ENCODE results near the gene SHQ1. TPM values are rescaled to one million over a fixed set of nuclear protein-coding genes. Genes with fewer than 3 reads are reported as not detected.
A peak's percentile ranks its signal among the peaks of the same experiment; 100 is the strongest.

SHQ1 gene
- total RNA-seq, 1 experiment from 2014 or later, result 32.5 TPM

DNA sequence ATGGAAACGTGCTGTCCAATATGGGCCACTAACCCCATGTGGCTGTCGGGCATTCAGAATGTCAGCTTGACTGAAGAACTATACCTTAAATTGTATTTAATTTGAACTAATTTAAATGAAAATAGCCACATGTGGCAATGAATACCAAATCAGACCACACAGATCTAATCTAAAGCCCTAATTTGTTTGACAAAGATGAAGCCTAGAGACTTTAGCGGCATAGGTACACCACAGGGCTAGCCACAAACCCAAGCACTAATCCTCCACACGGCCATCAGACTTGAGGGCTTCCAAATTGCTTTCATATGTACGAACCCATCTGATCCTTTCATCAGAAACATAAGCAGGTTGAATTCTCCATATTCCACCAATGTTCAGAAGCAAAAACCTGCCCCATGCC is 81.4 kb downstream of the SHQ1 start:
- H4K20me1 ChIP-seq (ENCODE audit: control insufficient read depth, insufficient read depth, insufficient read length), result no peaks in the 10 kb centered on the region
- H3K27me3 ChIP-seq (ENCODE audit: insufficient read depth, low read length), result no peaks in the 10 kb centered on the region
- H4K91ac ChIP-seq (ENCODE audit: insufficient read length, low read depth, low read length), result no peak overlapping the region
- H4K8ac ChIP-seq (replicated peaks; ENCODE audit: insufficient read length, low read depth, low read length), result no peak overlapping the region
- H3K23me2 ChIP-seq (ENCODE audit: insufficient read length, low read depth, low read length, poor library complexity, severe bottlenecking), result no peaks in the 10 kb centered on the region
- no peaks in the 10 kb centered on the region for H3K79me2 ChIP-seq (ENCODE audit: insufficient read depth, low read length)
- peak overlapping the region; percentile 6 for H3K27ac ChIP-seq (ENCODE audit: insufficient read length, low read depth, low read length)
- no peak overlapping the region for H3K4ac ChIP-seq (ENCODE audit: low read depth, low read length)
- no peak overlapping the region for H3K23ac ChIP-seq (ENCODE audit: insufficient read length, low read depth, low read length)
- H3K27ac Mint-ChIP-seq, result peak overlapping the region; percentile 63 to 98 (median 92)
- H3K9me3 Mint-ChIP-seq, result no peaks in the 10 kb centered on the region
- H3K4me1 ChIP-seq (ENCODE audit: insufficient read depth, low read length), result peaks cover 25% of the 10 kb centered on the region
- no peak overlapping the region for H2BK20ac ChIP-seq (ENCODE audit: low read depth, low read length, poor library complexity, severe bottlenecking)
- H2AFZ ChIP-seq (ENCODE audit: low read length), result no peak overlapping the region
- no peaks in the 10 kb centered on the region; a peak in 1 of 7 replicates for H3K36me3 Mint-ChIP-seq (ENCODE audit: insufficient read depth in 1 of 3, low read depth in 3 of 3)
- no peak overlapping the region for H2BK12ac ChIP-seq (ENCODE audit: insufficient read length, low read depth, low read length)
- H3K56ac ChIP-seq (ENCODE audit: insufficient read length, low read depth, low read length), result no peak overlapping the region
- H3K4me3 Mint-ChIP-seq, result peak overlapping the region in 1 of 2 experiments; percentile 61; a peak in 2 of 5 replicates
- H3K18ac ChIP-seq (ENCODE audit: insufficient read length, low read depth, low read length), result no peak overlapping the region
- H2BK15ac ChIP-seq (ENCODE audit: low read depth, low read length), result no peak overlapping the region
- no peak overlapping the region for H2BK5ac ChIP-seq (ENCODE audit: insufficient read length, low read length)
- H2BK120ac ChIP-seq (ENCODE audit: low read depth, low read length, poor library complexity, severe bottlenecking), result no peak overlapping the region
- no peaks in the 10 kb centered on the region for H3K27me3 Mint-ChIP-seq (ENCODE audit: low read depth)
- no peak overlapping the region for H2AK5ac ChIP-seq (ENCODE audit: insufficient read length, low read length)
- H3K9ac ChIP-seq (ENCODE audit: extremely low read depth, insufficient read length, low read length), result no peak overlapping the region
- TF ChIP-seq, protein P1, sequence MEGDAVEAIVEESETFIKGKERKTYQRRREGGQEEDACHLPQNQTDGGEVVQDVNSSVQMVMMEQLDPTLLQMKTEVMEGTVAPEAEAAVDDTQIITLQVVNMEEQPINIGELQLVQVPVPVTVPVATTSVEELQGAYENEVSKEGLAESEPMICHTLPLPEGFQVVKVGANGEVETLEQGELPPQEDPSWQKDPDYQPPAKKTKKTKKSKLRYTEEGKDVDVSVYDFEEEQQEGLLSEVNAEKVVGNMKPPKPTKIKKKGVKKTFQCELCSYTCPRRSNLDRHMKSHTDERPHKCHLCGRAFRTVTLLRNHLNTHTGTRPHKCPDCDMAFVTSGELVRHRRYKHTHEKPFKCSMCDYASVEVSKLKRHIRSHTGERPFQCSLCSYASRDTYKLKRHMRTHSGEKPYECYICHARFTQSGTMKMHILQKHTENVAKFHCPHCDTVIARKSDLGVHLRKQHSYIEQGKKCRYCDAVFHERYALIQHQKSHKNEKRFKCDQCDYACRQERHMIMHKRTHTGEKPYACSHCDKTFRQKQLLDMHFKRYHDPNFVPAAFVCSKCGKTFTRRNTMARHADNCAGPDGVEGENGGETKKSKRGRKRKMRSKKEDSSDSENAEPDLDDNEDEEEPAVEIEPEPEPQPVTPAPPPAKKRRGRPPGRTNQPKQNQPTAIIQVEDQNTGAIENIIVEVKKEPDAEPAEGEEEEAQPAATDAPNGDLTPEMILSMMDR (conservative IDR thresholded peaks at IDR 0.05), result no peak
- no CpG with 5 or more reads among the region's 5 CpGs for WGBS (ENCODE audit: extremely low coverage, insufficient read length, low lambda C conversion rate)
- no peak for DNase-seq
- no peak overlapping the region for H3K14ac ChIP-seq (ENCODE audit: insufficient read depth, low read length)
- H4K5ac ChIP-seq (ENCODE audit: insufficient read length, low read depth, low read length), result no peak overlapping the region
- H3K79me1 ChIP-seq (ENCODE audit: insufficient read depth, low read depth, low read length, poor library complexity, severe bottlenecking), result no peaks in the 10 kb centered on the region
- H3K4me2 ChIP-seq (ENCODE audit: insufficient read depth, insufficient read length, low read length), result peak overlapping the region; percentile 3
- H3K9me3 ChIP-seq (ENCODE audit: control insufficient read depth, low read depth, low read length), result no peaks in the 10 kb centered on the region
- no peak overlapping the region for H3T11ph ChIP-seq (ENCODE audit: low read length)
- peaks cover 59 to 60% of the 10 kb centered on the region in 2 experiments for H3K4me1 Mint-ChIP-seq
